ENCODE measurements around the gene ACSL5. TPM values are rescaled to one million over a fixed set of nuclear protein-coding genes. Genes with fewer than 3 reads are reported as not detected.

Gene ACSL5
- total RNA-seq, 3 donors from 2014 or later = 33.4 to 41.2 (median 35.8) TPM

DNA sequence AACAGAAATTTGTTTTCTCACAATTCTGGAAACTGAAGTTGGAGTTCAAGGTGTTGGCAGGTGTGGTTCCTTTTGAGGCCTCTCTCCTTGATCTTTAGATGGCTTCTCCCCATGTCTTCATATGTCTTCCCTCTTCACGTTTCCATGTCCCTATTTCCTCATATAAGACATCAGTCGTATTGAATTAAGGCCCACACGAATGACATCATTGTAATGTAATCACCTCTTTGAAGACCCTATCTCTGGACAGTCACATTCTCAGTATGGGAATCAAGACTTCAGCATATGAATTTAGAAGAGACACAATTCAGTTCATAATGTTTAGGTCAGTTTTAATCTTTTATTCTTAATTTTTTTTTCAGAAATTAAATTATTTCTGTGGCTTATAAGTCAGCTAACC, 92.9 kb downstream of the ACSL5 start:
- Mint-ChIP-seq H3K4me1 (ENCODE audit: low read depth) (peaks cover 7% of the 10 kb centered on the region), H3K9me3 (no peaks in the 10 kb centered on the region), H3K27me3 (ENCODE audit: low read depth) (no peaks in the 10 kb centered on the region), H3K36me3 (ENCODE audit: insufficient read depth) (peaks cover 35% of the 10 kb centered on the region), H3K4me3 (no peak overlapping the region)
- DNase-seq = no peak
- no peak for ATAC-seq

DNA sequence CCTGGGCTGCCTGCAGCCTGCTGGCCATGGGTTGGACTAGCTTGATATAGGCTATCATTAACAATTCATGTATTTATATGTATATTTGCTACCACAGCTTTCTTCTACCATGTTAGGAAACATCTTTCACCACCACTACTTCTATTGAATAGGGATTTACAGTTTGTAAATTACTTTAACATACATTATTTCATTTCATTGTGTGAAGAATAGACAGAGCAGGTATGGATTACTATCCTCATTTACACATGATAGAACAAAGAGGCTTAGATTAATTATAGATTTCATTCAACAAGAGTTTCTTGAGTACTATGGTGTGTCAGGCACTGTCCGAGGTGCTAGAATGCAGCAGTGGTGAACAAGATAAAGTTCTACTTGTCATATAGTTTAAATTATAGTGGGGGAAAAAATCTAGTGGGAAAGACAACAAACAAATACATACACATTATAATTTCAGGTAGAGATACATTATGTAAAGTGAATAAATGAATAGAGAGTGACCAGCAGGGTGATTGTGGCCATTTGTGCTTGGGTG, 93.7 kb downstream of the ACSL5 start:
- Mint-ChIP-seq H3K4me1 (ENCODE audit: low read depth) (peaks cover 8% of the 10 kb centered on the region), H3K4me3 (no peak overlapping the region), H3K9me3 (no peaks in the 10 kb centered on the region), H3K36me3 (ENCODE audit: insufficient read depth) (peaks cover 35% of the 10 kb centered on the region), H3K27me3 (ENCODE audit: low read depth) (no peaks in the 10 kb centered on the region)
- no peak for DNase-seq
- no peak for ATAC-seq

GRCh38 chr10:112471878-112472487, 98.1 kb downstream of the ACSL5 start:
- peaks cover 8% of the 10 kb centered on the region for H3K4me1 Mint-ChIP-seq (ENCODE audit: low read depth)
- no peaks in the 10 kb centered on the region for H3K27me3 Mint-ChIP-seq (ENCODE audit: low read depth)
- DNase-seq = no peak
- peak in 1 of 2 donors; percentile 67 for ATAC-seq
- H3K9me3 Mint-ChIP-seq = no peaks in the 10 kb centered on the region
- H3K36me3 Mint-ChIP-seq (ENCODE audit: insufficient read depth) = peaks cover 14% of the 10 kb centered on the region
- H3K4me3 Mint-ChIP-seq = no peak overlapping the region

GRCh38 chr10:112475575-112476218, 101.8 kb downstream of the ACSL5 start:
- H3K9me3 Mint-ChIP-seq = no peaks in the 10 kb centered on the region
- no peak overlapping the region for H3K4me3 Mint-ChIP-seq
- peaks cover 7% of the 10 kb centered on the region for H3K36me3 Mint-ChIP-seq (ENCODE audit: insufficient read depth)
- H3K4me1 Mint-ChIP-seq (ENCODE audit: low read depth) = peaks cover 10% of the 10 kb centered on the region
- no peak for ATAC-seq
- DNase-seq = no peak
- H3K27me3 Mint-ChIP-seq (ENCODE audit: low read depth) = no peaks in the 10 kb centered on the region

Other genes starting within 250 kb of the ACSL5 start
- gene GPAM, start 190.4 kb upstream of the ACSL5 start, total RNA-seq = 10 to 100 TPM; 10.4 to 13.2 (median 12.1) TPM
- not detected for gene TECTB, start 90.7 kb upstream of the ACSL5 start, total RNA-seq
- 10 to 100 TPM; 33.4 to 40.6 (median 36.2) TPM for gene ZDHHC6, start 72.8 kb downstream of the ACSL5 start, total RNA-seq
- gene VTI1A, start 73.1 kb downstream of the ACSL5 start, total RNA-seq = 10 to 100 TPM; 39.2 to 43.8 (median 42.9) TPM